ENCODE data around the gene SNPH. TPM values are rescaled to one million over a fixed set of nuclear protein-coding genes. Genes with fewer than 3 reads are reported as not detected.

Gene SNPH, protein sequence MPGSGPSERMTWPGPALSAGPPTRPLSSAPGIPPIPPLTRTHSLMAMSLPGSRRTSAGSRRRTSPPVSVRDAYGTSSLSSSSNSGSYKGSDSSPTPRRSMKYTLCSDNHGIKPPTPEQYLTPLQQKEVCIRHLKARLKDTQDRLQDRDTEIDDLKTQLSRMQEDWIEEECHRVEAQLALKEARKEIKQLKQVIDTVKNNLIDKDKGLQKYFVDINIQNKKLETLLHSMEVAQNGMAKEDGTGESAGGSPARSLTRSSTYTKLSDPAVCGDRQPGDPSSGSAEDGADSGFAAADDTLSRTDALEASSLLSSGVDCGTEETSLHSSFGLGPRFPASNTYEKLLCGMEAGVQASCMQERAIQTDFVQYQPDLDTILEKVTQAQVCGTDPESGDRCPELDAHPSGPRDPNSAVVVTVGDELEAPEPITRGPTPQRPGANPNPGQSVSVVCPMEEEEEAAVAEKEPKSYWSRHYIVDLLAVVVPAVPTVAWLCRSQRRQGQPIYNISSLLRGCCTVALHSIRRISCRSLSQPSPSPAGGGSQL
- 2.4 and 5.1 TPM in 2 replicates for total RNA-seq

GRCh38 chr20:1266167-1266973, at the start of gene SNPH:
Gene SNPH, plus strand, starts transcription at chr20:1266294. Its CDS starts 29,946 bp downstream, at chr20:1296240.

DNA sequence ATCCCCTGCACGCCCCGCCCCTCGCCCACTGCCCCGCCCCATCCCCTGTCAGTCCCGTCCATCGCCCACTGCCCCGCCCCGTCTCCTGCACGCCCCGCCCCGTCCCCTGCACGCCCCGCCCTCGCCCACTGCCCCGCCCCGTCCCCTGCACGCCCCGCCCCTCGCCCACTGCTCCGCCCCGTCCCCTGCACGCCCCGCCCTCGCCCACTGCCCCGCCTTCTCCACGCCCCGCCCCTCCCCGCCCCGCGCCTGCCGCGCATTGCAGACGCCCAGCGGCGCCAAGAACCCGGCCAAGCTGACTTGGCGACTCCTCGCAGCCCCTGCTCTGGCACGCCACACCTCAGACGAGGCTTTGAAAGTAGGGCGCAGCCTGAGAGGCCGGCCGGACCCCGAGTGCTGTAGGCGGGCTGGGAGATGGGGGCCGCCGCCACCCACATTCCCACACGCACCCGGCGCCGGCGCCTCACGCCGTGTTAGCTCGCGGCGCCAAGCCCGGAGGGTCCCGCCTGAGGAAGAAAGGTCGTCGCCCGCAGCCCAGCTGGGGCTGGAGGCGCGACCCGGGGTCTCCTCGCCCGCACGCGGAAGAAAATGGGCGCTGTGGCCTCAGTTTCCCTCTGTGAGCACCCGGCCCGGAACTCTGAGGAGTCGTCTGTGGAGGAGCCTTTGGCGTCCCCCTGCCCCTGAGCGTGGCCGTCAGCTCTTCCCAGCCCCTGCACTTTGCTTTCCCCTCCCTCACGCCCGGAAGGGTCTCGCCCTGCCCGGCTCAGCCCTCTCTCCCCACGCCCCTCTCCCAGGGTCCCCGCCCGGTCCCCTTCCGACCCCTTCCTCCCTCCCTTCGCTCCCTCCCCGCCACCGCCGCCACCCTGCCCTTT, 40.1 kb upstream of the SNPH start, which contains the start of gene RAD21L1:
Gene RAD21L1, plus strand, starts transcription at position 262 of the 872 bp plus-strand sequence. CDS start 2,410 bp downstream, outside the sequence.

GRCh38 chr20:1328680-1329330, 62.7 kb downstream of the SNPH start, which contains the start of gene SDCBP2:
Gene SDCBP2, minus strand, starts transcription at chr20:1329139. Its CDS starts 8,723 bp downstream, at chr20:1320416.

Other genes starting within 250 kb of the SNPH start
- 30.2 and 199 TPM in 2 replicates for gene PSMF1, start 147.7 kb upstream of the SNPH start, total RNA-seq
- 0.39 TPM in 1 of 2 replicates, not detected in the other for gene TMEM74B, start 81.3 kb upstream of the SNPH start, total RNA-seq
- gene C20orf202, start 62.8 kb upstream of the SNPH start, total RNA-seq, result under 0.01 TPM in 1 of 2 replicates, not detected in the other
- gene RAD21L1, start 40.2 kb upstream of the SNPH start, total RNA-seq, result under 0.01 TPM in 1 of 2 replicates, not detected in the other
- 3.1 and 6.7 TPM in 2 replicates for gene SDCBP2, start 62.8 kb downstream of the SNPH start, total RNA-seq
- gene FKBP1A, start 126.8 kb downstream of the SNPH start, total RNA-seq, result 119 and 264 TPM in 2 replicates
- gene NSFL1C, start 200.6 kb downstream of the SNPH start, total RNA-seq, result 25.9 and 38.1 TPM in 2 replicates
- under 0.01 TPM in 1 of 2 replicates, not detected in the other for gene SIRPB2, start 225.1 kb downstream of the SNPH start, total RNA-seq